Astrocyte of the hippocampus (primary cell): ENCODE data around the gene CAMP.

ENCODE experiments used
- DNase-seq: peaks from one replicate; pipeline ENCODE4 v3.0.0; 2011; ENCODE audit warnings: low read depth, low spot score

The CAMP gene

GRCh38 chr3:48214225-48214624 lies 9.1 kb upstream of the CAMP start:
- no peak for DNase-seq

GRCh38 chr3:48215019-48215418 lies 8.3 kb upstream of the CAMP start:
- no peak for DNase-seq

GRCh38 chr3:48215466-48215865 lies 7.8 kb upstream of the CAMP start:
- DNase-seq = peak; percentile 41

DNA sequence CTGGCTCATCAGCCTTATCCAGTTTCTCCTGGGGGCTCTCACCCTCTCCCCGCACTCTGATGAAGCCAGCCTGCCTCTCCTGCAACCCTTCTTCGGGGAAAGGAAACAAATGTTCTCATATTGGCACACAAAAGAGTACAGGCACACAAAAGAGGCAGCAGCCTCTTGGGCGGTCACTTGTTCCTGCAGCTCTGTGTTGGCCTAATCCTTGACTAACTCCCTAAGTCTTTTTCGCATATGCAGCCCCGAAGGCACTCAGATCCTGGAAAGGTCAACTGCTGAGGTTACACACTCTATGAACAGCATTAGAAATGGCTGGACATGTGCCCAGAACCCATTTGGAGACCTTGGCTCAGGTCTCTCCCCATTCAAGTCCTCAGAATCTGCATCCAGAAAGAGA lies 7.4 kb upstream of the CAMP start:
- DNase-seq = peak; percentile 20

GRCh38 chr3:48217449-48217848 lies 5.8 kb upstream of the CAMP start:
- no peak for DNase-seq

GRCh38 chr3:48218537-48218936 lies 4.8 kb upstream of the CAMP start:
- no peak for DNase-seq

DNA sequence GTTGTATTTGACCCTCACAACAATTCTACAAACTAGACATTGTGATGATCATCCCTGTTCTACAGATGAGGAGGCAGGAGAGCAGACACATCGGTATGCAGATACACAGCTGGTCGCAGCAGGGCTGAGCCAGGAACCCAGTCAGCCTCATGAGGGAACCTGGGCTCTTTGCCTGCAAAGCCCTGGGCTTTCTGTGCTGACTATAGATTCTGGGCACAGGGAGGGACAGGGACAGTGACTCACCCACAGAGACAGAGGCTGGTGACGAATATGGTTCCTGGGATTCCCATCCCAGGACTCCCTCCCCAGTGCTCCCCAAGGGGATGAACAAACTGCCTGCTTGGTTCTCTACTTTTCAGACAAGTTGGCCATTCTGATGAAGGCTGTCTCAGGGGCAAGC lies 3.8 kb upstream of the CAMP start:
- no peak for DNase-seq

DNA sequence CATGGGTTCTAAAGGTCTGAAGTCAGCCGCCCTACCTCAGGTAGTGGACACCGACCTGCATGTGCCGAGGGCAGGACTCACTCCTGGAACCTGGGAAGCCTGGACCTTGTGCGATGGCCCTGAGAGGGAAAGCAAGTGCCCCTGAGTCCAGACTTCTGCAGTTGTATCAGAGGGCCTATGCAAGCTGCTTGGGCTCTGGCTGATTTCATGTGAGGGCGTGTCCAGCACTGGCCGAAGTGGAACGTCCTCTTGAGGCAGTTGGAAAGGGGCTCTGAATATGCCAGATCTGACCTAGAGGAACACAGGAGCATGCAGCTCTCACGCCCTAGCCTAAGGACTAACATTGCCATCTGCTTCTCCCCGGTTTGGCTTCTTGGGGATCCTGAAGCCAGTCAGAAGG lies 2.5 kb upstream of the CAMP start:
- no peak for DNase-seq

DNA sequence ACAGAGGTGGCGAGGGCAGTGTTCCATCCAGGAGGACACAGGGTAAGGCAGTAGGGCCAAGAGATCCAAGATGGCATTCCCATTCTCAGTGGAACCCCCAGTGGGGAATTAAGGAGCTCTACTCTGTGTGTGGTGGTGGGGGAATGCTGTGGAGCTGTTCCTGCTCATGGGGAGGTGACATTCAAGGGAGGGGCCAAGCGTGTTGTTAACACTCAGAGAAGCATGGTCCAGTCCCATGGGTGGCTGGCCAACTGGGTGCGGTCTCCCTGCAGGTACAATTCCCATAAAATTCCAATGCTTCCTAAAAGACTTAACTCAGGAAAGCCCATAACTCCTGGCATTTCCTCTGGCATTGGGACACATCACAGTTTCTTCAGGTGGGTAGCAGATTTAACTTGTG lies 2.3 kb downstream of the CAMP start:
- DNase-seq = no peak

- no peak for DNase-seq
Observed at GRCh38 chr3:48226939-48227338, 3.6 kb downstream of the CAMP start.

- DNase-seq = peak; percentile 39
Observed at GRCh38 chr3:48232232-48232631, 8.9 kb downstream of the CAMP start.

DNA sequence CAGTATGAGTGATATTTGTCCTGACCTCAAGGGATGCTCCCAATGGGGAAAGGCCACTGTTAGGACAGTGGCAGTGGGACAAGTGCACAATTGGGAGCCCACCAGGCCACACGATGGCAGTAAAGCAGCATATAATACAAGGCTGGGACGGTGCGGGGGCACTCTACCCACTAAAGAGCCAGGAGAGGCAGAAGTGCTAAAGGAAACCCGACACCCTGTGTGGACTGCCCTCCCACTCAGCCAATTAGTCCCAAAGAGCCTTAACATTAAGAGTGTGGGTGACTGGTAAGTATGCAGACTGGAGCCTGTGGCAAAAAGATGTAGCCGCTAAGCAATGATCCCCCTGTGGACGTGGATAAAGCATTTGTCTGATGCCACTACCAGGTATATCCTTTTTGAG lies 9.4 kb downstream of the CAMP start:
- DNase-seq = peak; percentile 83

GRCh38 chr3:48233542-48233941 lies 10.2 kb downstream of the CAMP start:
- DNase-seq = no peak

DNA sequence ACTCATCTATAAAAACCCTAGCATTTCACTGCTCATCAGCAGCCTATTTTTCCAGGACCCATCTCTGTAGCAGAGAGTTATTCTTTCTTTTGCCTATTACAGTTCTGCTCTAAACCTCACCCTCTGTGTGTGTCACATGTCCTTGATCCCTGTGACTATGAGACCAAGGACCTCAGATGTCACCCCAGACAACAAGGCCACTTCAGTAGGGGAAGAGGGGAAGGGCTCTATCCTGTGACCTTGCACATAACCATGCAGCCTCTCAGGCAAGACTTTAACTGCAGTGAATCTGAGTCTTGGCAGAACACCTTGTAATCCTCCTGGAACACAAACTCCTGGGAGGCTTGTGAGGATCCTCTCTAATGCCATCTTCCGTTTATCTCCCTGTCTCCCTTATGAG lies 13.2 kb downstream of the CAMP start:
- DNase-seq = no peak

DNA sequence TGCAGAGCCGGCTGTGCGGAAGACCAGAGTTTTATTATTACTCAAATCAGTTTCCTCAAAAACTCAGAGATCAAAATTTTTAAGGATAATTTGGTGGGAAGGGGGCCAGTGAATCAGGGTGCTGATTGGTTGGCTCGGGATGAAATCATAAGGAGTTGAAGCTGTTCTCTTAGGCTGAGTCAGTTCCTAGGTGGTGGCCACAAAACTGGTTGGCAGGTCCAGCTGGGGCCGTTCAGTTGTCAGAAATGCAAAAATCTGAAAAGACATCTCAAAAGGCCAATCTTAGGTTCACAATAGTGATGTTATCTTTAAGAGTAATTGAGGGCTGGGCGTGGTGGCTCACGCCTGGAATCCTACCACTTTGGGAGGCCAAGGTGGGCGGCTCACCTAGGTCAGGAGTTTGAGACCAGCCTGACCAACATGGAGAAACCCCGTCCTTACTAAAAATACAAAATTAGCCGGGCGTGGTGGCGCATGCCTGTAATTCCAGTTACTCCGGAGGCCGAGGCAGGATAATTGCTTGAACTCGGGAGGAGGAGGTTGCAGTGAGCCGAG lies 15.3 kb downstream of the CAMP start:
- DNase-seq = no peak

- DNase-seq = no peak
Observed at GRCh38 chr3:48240000-48240963, 17.0 kb downstream of the CAMP start.

GRCh38 chr3:48241796-48242455 lies 18.6 kb downstream of the CAMP start:
- no peak for DNase-seq

- DNase-seq = no peak
Observed at GRCh38 chr3:48243886-48244285, 20.6 kb downstream of the CAMP start.

- DNase-seq = no peak
Observed at GRCh38 chr3:48244461-48244860, 21.2 kb downstream of the CAMP start.

DNA sequence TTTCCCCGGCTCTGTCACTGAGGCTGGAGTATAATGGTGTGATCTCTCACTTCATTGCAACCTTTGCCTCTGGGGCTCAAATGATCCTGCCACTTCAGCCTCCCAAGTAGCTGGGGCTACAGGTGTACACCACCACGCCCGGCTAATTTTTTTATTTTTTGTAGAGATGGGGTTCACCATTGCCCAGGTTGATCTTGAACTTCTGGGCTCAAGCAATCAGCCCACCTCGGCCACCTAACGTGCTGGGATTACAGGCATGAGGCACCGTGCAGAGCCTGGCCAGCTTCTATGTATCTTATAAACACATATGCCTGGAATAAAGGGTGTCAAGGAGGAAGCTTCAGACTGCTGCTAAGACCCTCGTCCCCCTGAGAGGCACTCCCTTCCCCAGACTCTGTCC lies 21.8 kb downstream of the CAMP start:
- DNase-seq = no peak

DNA sequence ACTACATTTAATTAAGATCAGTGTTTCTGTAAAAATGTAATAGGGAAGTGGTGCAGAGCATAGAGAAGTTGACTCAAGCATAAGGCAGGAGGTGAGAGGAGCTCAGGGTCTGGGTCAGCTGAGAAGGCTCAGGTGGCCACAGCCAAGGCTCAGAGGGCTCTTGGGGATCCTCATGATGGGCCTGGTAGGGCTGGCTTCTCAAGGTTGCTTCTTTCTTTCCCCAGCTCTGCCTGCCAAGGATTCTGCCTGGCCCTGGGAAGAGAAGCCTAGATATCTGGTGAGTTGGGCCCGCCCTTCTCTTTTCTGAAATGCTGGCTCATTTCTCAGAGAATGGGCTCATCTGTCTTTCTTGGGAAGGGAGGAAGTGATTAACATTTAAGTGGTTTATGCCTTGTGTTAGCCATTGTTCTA lies 24.1 kb downstream of the CAMP start:
- no peak for DNase-seq

DNA sequence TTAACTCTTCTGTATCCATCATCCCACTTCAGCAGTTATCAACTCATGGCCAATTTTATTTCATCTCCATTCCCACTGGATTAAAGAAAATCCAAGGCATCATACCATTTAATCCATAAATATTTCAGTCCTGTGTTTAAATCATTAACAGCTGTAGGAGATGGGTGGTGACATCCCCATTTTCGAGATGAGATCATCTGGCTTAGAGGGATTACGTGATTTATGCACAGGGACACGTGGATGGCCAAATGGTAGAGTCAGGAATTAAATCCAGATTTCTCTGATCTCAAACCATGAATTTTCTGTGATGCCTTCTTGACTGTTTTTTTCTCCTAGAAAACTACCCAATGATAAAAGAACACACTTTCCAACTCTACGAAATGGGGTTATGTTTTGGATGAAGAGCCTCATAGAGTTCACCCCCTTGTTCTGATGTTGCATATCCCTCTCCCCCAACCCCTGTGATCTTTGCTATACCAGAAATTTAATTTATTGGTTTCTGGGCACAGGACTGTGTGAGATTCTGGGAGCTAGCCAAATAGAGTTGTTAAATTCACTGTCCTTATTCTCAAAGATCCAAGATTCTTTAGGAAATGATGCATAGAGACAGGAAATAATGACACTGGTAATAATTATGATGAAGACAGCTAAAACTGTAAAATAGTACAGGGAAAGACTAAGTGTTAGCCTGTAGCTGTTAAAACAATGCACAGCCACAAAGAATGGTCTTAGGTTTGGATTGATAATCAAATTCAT lies 25.0 kb downstream of the CAMP start:
- no peak for DNase-seq
